Mesenchymal stem cell (in vitro differentiated cells and primary cell): ENCODE data around the gene SRMS.
A peak's percentile ranks its signal among the peaks of the same experiment; 100 is the strongest.
"Not testable (repeated sequence)": the region's sequence is repeated elsewhere in the genome, so short reads cannot be mapped to it uniquely, and the experiment has no call there.

ENCODE experiments used
- DNase-seq: peaks from one replicate; pipeline ENCODE4 v3.0.0-alpha.2; 2013
- H2AFZ ChIP-seq: one replicate; pipeline ENCODE4 v1.6.1; 2013; ENCODE audit warnings: low read depth, mild to moderate bottlenecking, control low read depth, inconsistent platforms, low read length, moderate library complexity
- H2AK5ac ChIP-seq: 2 replicates; pipeline ENCODE4 v1.6.1; 2013; ENCODE audit warnings: low read length, moderate library complexity, mild to moderate bottlenecking, inconsistent platforms; ENCODE audit not compliant: severe bottlenecking
- H2BK120ac ChIP-seq: one replicate; pipeline ENCODE4 v1.6.1; 2013; ENCODE audit warnings: low read depth, mild to moderate bottlenecking, inconsistent platforms, low read length, moderate library complexity
- H2BK12ac ChIP-seq, 2 experiments: one replicate each; pipeline ENCODE4 v1.6.1; 2013; ENCODE audit warnings: inconsistent platforms in 2 of 2, low read length in 2 of 2, mild to moderate bottlenecking in 2 of 2, moderate library complexity in 2 of 2, control low read depth in 1 of 2
- H2BK15ac ChIP-seq: one replicate; pipeline ENCODE4 v1.6.1; 2013; ENCODE audit warnings: mild to moderate bottlenecking, low read depth, inconsistent platforms; ENCODE audit not compliant: poor library complexity, severe bottlenecking
- H2BK5ac ChIP-seq: 2 replicates; pipeline ENCODE4 v1.6.1; 2013; ENCODE audit warnings: low read depth, mild to moderate bottlenecking, low read length, control low read depth, inconsistent platforms; ENCODE audit not compliant: poor library complexity, severe bottlenecking
- H3K14ac ChIP-seq, 2 experiments: one replicate each; pipeline ENCODE4 v1.6.1; 2013; ENCODE audit warnings: inconsistent platforms in 2 of 2, low read length in 2 of 2, control low read depth in 1 of 2, mild to moderate bottlenecking in 1 of 2, moderate library complexity in 1 of 2
- H3K18ac ChIP-seq, 2 experiments: one replicate each; pipeline ENCODE4 v1.6.1; 2013; ENCODE audit warnings: inconsistent platforms in 2 of 2, low read length in 2 of 2, control low read depth in 1 of 2, low read depth in 1 of 2, mild to moderate bottlenecking in 1 of 2
- H3K23ac ChIP-seq, 2 experiments: one replicate each; pipeline ENCODE4 v1.6.1; 2013; ENCODE audit warnings: inconsistent platforms in 2 of 2, low read length in 2 of 2, mild to moderate bottlenecking in 2 of 2, moderate library complexity in 2 of 2, control low read depth in 1 of 2
- H3K27ac ChIP-seq: 2 replicates; pipeline ENCODE4 v1.5.1; 2013; ENCODE audit warnings: mild to moderate bottlenecking, moderate library complexity, low read length, control low read depth, inconsistent platforms; ENCODE audit not compliant: poor library complexity, severe bottlenecking
- H3K27me3 ChIP-seq, 2 experiments: 2 replicates each; pipeline versions ENCODE4 v1.6.1 to v1.7.0; 2013; ENCODE audit warnings: low read length in 2 of 2, mild to moderate bottlenecking in 2 of 2, moderate library complexity in 2 of 2, control low read depth in 1 of 2, inconsistent platforms in 1 of 2; ENCODE audit not compliant: control insufficient read depth in 1 of 2, insufficient read depth in 1 of 2
- H3K36me3 ChIP-seq, 2 experiments: 2 replicates each; pipeline versions ENCODE4 v1.6.1 to v1.7.0; 2013; ENCODE audit warnings: low read length in 2 of 2, control low read depth in 1 of 2, inconsistent platforms in 1 of 2, low read depth in 1 of 2, mild to moderate bottlenecking in 1 of 2; ENCODE audit not compliant: insufficient read depth in 2 of 2, control insufficient read depth in 1 of 2
- H3K4ac ChIP-seq, 2 experiments: one replicate each; pipeline ENCODE4 v1.6.1; 2013; ENCODE audit warnings: inconsistent platforms in 2 of 2, low read length in 2 of 2, mild to moderate bottlenecking in 2 of 2, moderate library complexity in 2 of 2, control low read depth in 1 of 2, low read depth in 1 of 2
- H3K4me1 ChIP-seq: 2 replicates; pipeline ENCODE4 v1.6.1; 2013; ENCODE audit warnings: low read depth, low read length, control low read depth; ENCODE audit not compliant: control insufficient read depth, insufficient read depth
- H3K4me2 ChIP-seq: 2 replicates; pipeline ENCODE4 v1.6.1; 2013; ENCODE audit warnings: low read length, mild to moderate bottlenecking, inconsistent platforms; ENCODE audit not compliant: poor library complexity, severe bottlenecking
- H3K4me3 ChIP-seq, 2 experiments: 2 replicates each; pipeline versions ENCODE4 v1.5.1 to v1.7.0; 2013; ENCODE audit warnings: low read length in 2 of 2, mild to moderate bottlenecking in 2 of 2, control low read depth in 1 of 2, low read depth in 1 of 2; ENCODE audit not compliant: insufficient read depth in 1 of 2
- H3K79me1 ChIP-seq: replicated peaks from 2 replicates; pipeline ENCODE4 v1.6.1; 2013; ENCODE audit warnings: mild to moderate bottlenecking, control low read depth, low read length, inconsistent platforms; ENCODE audit not compliant: poor library complexity, severe bottlenecking
- H3K9ac ChIP-seq: 2 replicates; pipeline ENCODE4 v1.7.0; 2013; ENCODE audit warnings: mild to moderate bottlenecking, low read length, moderate library complexity
- H3K9me3 ChIP-seq: 2 replicates; pipeline ENCODE4 v1.7.0; 2013; ENCODE audit warnings: mild to moderate bottlenecking, low read length; ENCODE audit not compliant: control insufficient read depth
- H4K8ac ChIP-seq: one replicate; pipeline ENCODE4 v1.6.1; 2013; ENCODE audit warnings: inconsistent platforms, mild to moderate bottlenecking, low read length, moderate library complexity
- H4K91ac ChIP-seq: one replicate; pipeline ENCODE4 v1.6.1; 2013; ENCODE audit warnings: mild to moderate bottlenecking, low read length, inconsistent platforms
- WGBS: methylation state at CpG from one replicate; pipeline ENCODE4 v1.1.7; 2013; ENCODE audit warnings: mixed read lengths; 5-methylcytosine and 5-hydroxymethylcytosine counted together

Gene SRMS

GRCh38 chr20:63559485-63560332 is 12.2 kb upstream of the SRMS start:
- WGBS, result 97% methylated on average over 30 of the region's 31 CpGs
- not testable (repeated sequence) for H3K79me1 ChIP-seq, H3K9me3 ChIP-seq, H3K23ac ChIP-seq, H3K9ac ChIP-seq, H2BK15ac ChIP-seq, H4K91ac ChIP-seq, H2BK5ac ChIP-seq, H3K4me2 ChIP-seq, H3K4me1 ChIP-seq, H3K4me3 ChIP-seq, H3K27me3 ChIP-seq, H4K8ac ChIP-seq, H3K4ac ChIP-seq, H2AFZ ChIP-seq, H2BK120ac ChIP-seq, H3K14ac ChIP-seq, H3K27ac ChIP-seq, H2BK12ac ChIP-seq, H3K18ac ChIP-seq, H2AK5ac ChIP-seq, DNase-seq
- H3K36me3 ChIP-seq, result peaks cover 50 to 68% of the 10 kb centered on the region in 2 experiments

GRCh38 chr20:63558804-63559484 is 11.4 kb upstream of the SRMS start:
- Histone ChIP-seq H3K9me3 (no peaks in the 10 kb centered on the region), H3K4me1 (peaks cover 13% of the 10 kb centered on the region), H2AK5ac (no peak overlapping the region), H3K27me3 (peaks cover 0 to 5% of the 10 kb centered on the region in 2 experiments), H3K4me2 (no peak overlapping the region), H3K79me1 (no peaks in the 10 kb centered on the region), H3K23ac (no peak overlapping the region), H3K4ac (no peak overlapping the region), H3K18ac (no peak overlapping the region), H2AFZ (no peak overlapping the region), H2BK15ac (no peak overlapping the region), H2BK5ac (no peak overlapping the region), H3K14ac (no peak overlapping the region), H3K9ac (no peak overlapping the region), H4K91ac (no peak overlapping the region), H2BK12ac (no peak overlapping the region), H3K4me3 (no peak overlapping the region), H4K8ac (no peak overlapping the region), H2BK120ac (no peak overlapping the region), H3K27ac (no peak overlapping the region), H3K36me3 (peaks cover 43 to 61% of the 10 kb centered on the region in 2 experiments)
- 96% methylated on average over 12 of the region's 14 CpGs for WGBS
- DNase-seq, result no peak

- 96% methylated on average over 18 of the region's 19 CpGs for WGBS
- Histone ChIP-seq H2BK15ac (no peak overlapping the region), H3K9ac (no peak overlapping the region), H4K91ac (no peak overlapping the region), H2AK5ac (no peak overlapping the region), H4K8ac (no peak overlapping the region), H2BK120ac (no peak overlapping the region), H3K14ac (no peak overlapping the region), H3K36me3 (peaks cover 32 to 46% of the 10 kb centered on the region in 2 experiments), H3K27ac (no peak overlapping the region), H3K18ac (no peak overlapping the region), H3K79me1 (no peaks in the 10 kb centered on the region), H2AFZ (no peak overlapping the region), H2BK5ac (no peak overlapping the region), H2BK12ac (no peak overlapping the region), H3K4me2 (no peak overlapping the region), H3K27me3 (peaks cover 0 to 8% of the 10 kb centered on the region in 2 experiments), H3K4me1 (peaks cover 24% of the 10 kb centered on the region), H3K23ac (no peak overlapping the region), H3K4ac (no peak overlapping the region), H3K9me3 (no peaks in the 10 kb centered on the region), H3K4me3 (no peak overlapping the region)
- no peak for DNase-seq
These were observed 9.9 kb upstream of the SRMS start for GRCh38 chr20:63557481-63557891.

GRCh38 chr20:63556873-63557478 is 9.4 kb upstream of the SRMS start:
- Histone ChIP-seq H2BK15ac (no peak overlapping the region), H2BK12ac (no peak overlapping the region), H2AK5ac (no peak overlapping the region), H3K9me3 (no peaks in the 10 kb centered on the region), H3K4me3 (no peak overlapping the region), H3K9ac (no peak overlapping the region), H3K27me3 (peaks cover 0 to 8% of the 10 kb centered on the region in 2 experiments), H3K23ac (no peak overlapping the region), H2BK5ac (no peak overlapping the region), H3K4ac (no peak overlapping the region), H4K8ac (peak overlapping the region; percentile 35), H3K27ac (no peak overlapping the region), H3K4me1 (peaks cover 24% of the 10 kb centered on the region), H3K36me3 (peaks cover 31 to 41% of the 10 kb centered on the region in 2 experiments), H3K4me2 (no peak overlapping the region), H3K79me1 (no peaks in the 10 kb centered on the region), H2BK120ac (no peak overlapping the region), H2AFZ (no peak overlapping the region), H3K18ac (no peak overlapping the region), H4K91ac (peak overlapping the region; percentile 18), H3K14ac (no peak overlapping the region)
- DNase-seq, result no peak
- 78% methylated on average over 23 of the region's 23 CpGs for WGBS
